HG02763 (cell line): Measurements from ENCODE around the gene SH3RF3.

Source experiments
- ATAC-seq: cut with Tn5 transposase; IDR thresholded peaks from one replicate; pipeline ENCODE4 v1.9.1; 2021; ENCODE audit warnings: mild to moderate bottlenecking, moderate library complexity; ENCODE audit not compliant: unreplicated experiment

SH3RF3 gene

DNA sequence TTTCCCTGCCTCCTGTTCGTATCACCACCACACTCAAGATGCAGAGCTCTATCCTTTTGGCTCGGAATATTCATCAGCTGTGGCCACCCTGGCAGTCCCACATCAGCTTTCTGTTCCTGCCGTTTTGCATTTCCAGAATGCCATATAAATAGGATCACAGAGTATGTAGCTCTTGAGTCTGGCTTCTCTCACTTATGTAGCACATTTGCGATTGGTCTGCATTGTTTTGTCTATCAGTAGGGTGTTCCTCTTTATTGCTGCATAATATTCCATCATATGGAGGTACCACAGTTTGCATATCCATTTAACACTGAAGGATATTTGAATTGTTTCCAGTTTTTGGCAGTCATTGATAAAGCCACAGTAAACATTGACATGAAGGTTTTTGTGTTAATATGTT, 104.6 kb downstream of the SH3RF3 start:
- ATAC-seq = no peak

DNA sequence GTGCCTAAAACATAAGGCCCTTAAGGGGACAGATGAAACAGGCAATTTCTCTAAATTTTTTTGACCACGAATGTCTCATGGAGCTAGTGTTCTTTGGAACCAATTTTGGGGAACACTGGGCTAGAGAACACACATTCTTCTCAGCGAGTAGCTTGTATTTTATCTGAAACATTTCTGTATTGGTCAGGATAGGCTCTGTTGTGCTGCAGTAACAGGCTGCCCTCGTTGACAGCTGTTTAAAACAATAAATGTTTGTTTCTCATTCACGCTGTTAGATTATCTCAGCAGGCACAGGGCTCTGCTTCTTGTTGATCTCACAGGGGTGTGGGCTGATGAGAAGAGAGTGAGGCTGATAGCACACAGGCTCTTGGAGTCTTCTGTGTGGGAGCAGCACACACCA, 105.3 kb downstream of the SH3RF3 start:
- ATAC-seq = no peak

- no peak for ATAC-seq
Measured at GRCh38 chr2:109236147-109236546, 107.1 kb downstream of the SH3RF3 start.

DNA sequence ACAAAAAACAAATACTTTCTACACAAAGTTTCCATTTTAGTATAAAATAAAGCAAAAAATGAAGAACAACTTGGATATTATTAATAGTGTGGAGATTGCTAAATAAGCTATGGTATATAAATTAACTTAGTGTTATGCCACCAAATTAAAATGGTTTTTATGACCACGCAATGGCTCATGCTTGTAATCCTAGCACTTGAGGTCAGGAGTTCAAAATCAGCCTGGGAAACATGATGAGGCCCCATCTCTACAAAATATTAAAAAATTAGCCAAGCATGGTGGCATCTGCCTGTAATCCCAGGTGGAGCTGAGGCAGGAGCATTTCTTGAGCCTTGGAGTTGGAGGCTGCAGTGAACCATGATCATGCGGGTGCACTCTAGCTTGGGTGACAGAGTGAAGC, 108.8 kb downstream of the SH3RF3 start:
- ATAC-seq = no peak

- ATAC-seq = peak; percentile 80
Measured at GRCh38 chr2:109238580-109238979, 109.6 kb downstream of the SH3RF3 start.

DNA sequence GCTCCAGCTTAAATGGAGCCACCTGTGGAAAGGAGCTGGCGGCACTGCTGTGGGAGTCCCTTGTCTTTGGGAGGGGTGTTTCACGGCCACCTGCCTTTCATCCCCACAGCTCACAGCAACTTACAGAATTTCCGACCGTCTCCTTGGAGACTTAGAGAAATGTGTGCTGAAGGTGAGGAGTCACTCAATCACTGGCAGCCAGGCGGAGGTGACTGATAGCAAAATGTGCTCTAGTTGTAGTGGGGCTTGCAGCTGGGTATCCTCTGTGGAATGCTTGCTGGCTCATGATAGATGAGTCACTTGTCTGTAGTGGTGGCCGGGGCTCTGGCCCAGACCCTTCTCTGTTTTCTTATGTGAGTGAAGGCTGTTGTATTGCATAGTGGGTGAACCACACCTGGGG, 110.7 kb downstream of the SH3RF3 start:
- no peak for ATAC-seq

DNA sequence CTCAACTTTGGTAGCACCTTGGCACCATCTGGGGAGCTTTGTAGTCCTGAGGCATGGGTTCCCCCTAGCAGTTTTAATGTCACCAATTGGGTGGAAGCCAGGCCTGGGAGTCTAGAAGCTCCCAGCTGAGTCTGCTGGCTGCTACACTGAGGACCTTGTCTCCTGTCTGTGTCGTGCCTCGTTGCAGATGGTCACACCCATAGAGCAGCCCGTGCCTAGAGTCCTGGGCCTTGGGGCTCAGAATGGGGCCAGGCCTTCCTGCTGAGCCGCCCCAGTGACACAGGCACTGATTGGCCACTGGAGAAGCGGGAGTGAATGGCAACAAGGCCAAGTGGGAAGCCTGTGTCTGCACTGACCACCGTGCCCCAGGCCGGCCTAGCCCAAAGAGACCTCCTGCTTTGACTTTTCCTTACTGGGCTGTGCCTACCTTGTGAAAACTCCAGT, 113.2 kb downstream of the SH3RF3 start:
- no peak for ATAC-seq

DNA sequence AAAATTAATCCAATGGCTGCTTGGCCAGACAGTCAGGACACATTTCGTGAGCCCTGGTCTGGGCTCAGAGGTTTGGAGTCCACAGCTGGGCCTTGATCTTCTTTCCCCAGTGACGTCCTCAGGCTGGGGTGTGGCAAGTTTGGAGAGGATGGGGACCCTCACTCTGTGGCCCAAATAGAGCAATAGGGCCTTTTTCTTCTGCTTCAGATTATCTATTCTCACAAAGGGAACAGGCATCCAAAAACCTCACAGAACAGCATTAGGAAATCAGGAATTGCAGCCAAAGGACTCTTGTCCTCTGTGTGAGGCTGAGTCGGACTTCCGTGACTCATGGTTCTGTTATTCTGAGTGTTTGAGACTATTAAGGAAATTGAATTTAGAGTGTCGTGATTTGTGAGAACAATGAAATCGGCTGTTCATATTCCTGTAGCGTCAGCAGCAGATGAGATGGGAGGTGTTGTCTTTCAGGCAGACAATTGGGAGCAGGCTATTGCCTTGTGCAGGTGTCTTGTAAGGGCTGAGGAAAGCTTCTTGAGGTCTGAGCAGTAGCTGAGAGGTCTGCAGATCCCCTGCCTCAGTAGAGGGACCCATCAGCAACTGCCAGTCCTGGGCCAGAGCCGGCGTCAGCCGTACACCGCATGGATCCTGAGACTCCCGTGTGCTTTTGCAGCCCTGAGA, 113.8 kb downstream of the SH3RF3 start:
- no peak for ATAC-seq

DNA sequence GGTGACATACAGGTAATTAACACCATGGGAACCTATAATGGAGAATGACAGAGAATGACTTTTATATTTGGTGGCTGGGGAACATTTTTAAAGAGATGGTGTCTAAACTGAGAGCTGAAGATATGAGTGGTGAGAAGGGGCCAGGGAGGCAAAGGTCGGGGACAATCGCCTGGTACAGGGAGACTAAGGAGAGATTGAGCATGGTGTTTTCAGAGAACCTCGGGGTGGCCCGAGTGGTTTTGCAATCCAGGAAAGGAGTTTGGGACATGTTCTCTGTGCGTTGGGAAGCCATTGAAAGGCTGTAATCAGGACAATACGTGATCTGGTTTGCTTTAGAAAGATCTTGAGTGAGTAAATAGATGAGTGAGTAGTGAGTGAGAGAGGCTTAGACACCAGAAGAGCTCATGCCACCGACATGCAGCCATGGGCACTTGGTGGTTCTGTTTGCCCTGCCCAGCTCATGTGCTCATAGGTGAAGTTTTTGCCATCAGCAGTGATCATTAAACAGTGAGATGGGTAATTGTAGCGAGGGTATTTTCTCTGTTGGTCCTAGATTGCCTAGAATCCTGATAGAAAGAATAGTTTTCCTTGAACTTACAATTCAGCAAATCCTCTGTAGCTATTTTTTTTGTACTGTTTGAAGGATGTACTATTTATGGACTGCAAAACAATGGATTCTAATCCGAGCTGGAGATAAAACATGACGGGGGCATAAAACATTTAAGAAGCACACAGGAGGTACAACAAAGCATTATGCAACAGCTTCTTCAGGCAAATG, 114.7 kb downstream of the SH3RF3 start:
- no peak for ATAC-seq

GRCh38 chr2:109244304-109244582, 115.2 kb downstream of the SH3RF3 start:
- ATAC-seq = no peak

DNA sequence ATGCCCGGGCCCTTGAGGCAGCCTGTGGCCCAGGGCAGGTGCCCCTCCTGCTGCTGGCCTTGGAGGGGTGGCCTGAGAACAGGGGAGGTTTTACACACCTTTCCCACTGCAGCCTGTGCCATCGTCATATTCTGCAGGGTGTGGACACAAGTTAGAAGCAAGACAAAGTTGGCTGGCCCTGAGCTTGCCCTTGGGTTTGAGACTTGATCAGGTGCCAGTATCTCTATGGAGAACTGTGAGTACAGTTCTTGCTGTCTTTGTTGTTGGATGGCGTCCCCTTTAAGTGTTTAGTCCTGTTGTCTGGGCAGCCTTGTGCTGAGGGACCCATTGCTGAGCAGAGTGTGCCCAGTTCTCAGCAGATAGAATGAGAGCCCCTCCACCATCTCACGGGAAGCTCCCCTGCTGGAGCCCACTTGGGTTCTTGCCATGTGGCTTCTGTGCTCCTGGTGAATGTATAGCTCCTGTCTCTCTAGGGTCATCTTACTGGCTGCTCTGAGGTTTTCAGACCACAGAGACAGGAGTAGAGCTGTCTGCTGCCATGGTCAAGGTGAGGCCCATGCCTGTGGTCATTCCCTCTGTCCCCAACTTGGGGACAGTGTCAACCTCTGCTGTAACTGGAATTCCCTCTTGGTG, 115.9 kb downstream of the SH3RF3 start:
- no peak for ATAC-seq

- no peak for ATAC-seq
Measured at GRCh38 chr2:109246176-109246575, 117.2 kb downstream of the SH3RF3 start.

DNA sequence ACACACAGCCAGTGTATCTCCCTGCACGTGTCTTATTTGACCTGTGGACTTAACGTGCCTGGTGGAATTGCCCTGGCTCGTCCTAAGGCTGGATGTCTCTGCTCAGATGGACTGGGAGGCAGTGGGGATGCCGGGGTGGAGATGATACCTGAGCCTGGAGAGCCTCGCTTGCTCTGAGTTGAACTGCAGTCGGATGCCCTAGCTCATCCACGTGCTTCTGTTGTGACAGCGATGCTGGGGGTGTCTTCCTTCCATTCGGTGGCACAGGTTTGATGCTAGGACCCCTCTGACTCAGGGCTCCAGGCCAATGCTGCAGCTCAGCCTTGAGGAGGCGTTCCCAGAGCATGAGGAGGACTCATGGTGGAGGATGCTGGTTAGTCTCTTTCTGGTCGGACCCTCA, 117.6 kb downstream of the SH3RF3 start:
- ATAC-seq = no peak

- ATAC-seq = no peak
Measured at GRCh38 chr2:109247340-109247739, 118.3 kb downstream of the SH3RF3 start.

- ATAC-seq = no peak
Measured at GRCh38 chr2:109247812-109248211, 118.8 kb downstream of the SH3RF3 start.

DNA sequence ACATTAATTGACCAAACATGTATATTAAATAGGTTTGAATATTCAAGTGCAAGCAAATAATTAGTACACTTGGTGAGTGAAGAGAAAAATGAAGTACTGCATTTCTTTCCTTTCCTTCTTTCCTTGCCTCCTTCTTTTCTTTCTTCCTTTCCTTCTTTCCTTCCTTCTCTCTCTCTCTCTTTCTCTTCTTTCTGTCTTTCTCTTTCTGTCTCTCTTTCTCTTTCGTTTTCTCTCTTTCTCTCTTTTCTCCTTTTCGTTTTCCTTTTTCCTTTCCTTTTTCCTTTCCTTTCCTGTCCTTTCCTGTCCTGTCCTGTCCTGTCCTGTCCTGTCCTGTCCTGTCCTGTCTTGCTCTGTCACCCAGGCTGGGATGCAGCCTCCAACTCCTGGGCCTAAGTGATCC, 119.6 kb downstream of the SH3RF3 start:
- no peak for ATAC-seq

DNA sequence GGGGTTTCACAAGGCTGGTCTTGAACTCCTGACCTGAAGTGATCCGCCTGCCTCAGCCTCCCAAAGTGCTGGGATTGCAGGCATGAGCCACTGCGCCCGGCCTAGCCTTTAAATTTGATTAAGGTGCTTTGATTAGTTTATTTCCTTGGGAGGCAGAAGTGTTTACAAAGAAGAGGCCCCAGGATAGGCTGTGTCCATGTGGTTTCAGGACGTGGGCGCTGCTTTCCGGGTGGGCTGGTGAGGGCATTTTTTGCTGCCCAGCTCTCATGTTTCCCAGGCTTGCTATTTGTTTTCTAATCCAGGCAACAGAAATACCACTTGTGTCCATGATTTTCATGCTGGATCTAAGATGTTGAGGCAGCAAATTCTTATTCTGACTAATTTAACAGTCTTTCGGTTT, 124.2 kb downstream of the SH3RF3 start:
- ATAC-seq = no peak

DNA sequence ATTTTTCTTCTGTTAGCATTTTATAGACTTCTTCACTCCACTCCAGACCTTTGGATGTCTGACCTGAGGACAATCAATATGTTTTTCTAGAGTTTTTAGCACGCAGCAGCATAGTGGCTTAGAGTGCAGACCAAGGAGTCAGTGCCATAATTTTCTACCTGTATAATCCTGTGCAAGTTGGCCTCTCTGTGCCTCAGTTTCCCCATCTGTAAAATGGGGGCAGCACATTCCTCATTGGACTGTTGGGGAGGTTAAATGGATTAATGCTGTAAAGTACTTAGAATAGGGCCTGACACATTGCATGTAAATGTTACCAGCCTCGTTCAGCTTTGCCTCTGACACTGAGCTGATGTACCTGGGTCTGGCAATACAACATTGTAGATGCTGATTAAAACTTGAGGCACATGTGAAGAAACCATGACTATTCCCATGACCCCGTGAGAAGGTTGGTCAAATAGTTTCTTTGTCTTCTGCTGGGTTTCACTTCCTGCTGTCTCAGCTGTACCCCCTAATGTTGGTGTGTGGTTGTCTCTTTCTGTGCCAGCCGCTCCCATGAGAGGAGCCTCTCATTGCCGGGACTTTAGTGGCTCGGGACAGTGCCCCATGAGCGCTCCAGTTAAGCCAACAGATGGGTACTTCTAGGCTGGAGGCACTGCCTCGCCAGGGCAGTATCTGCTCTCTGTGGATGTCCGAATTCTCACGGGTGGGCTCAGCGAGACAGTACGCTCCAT, 125.3 kb downstream of the SH3RF3 start:
- no peak for ATAC-seq

DNA sequence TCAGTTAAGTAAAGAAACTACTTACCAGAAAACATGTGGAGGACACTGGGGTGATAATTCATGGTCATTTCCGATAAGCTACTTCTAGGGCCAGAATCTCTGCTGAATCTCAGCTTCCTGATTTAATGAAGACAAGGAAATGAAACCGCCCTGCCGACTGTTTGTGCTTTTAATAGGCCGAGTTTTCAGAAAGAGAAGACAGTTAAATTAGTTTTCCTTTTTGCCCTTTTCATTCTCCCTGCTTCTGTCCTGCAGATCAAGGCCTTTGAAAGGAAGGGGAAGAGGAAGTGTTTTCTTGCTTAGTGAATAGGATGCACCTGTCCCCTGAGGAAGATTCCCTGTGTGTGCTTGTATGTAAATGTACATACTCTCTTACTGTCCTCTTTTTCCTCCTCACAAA, 126.6 kb downstream of the SH3RF3 start:
- ATAC-seq = no peak

DNA sequence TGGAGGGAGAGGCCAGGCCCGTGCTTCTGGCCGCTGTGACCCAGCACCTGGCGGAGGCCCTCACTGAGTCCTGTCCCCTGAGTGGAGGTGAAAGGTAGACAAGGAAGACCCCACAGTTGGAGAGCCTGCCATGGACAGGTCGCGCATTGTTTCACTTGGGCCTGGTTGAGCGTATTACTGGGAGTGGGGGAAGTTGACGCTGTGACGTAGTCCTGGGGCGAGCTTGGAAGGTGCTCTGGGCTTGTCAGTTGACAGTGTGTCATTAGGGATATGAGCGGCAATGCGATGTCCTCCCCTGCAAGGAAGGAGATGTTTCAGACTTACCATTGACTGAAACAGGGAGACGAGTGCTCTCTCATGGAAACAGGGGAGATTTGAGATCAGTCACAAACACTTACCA, 127.1 kb downstream of the SH3RF3 start:
- ATAC-seq = no peak

GRCh38 chr2:109256921-109257320, 127.9 kb downstream of the SH3RF3 start:
- ATAC-seq = no peak

- no peak for ATAC-seq
Measured at GRCh38 chr2:109257653-109258052, 128.6 kb downstream of the SH3RF3 start.
